Right forelimb (tissue), 1 donor: ENCODE results near the gene MXRA7.
"Not testable (repeated sequence)": the region's sequence is repeated elsewhere in the genome, so short reads cannot be mapped to it uniquely, and the experiment has no call there.

ENCODE experiments used
- DNase-seq: peaks from one replicate; pipeline ENCODE4 v3.0.0-alpha.2; 2018

Gene MXRA7

DNA sequence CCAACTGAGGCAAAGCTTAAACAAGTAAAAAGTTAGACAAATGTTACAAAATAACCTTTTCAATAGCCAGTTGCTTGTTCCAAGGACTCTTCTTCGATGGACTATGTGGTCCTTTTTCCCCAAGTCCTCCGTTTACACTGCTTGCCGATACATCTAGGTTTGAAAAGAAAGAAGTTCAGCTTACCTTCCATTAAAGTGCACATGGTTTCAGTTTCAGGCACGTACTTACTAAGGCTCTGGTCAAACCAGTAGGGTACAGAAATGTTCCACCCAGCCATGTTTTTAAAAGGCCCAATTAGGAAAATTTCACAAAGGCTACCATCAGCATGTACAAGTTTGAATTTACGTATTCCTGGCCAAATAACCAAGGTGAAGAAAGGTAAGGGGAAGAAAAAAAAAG, 24.2 kb upstream of the MXRA7 start:
- no peak for DNase-seq

DNA sequence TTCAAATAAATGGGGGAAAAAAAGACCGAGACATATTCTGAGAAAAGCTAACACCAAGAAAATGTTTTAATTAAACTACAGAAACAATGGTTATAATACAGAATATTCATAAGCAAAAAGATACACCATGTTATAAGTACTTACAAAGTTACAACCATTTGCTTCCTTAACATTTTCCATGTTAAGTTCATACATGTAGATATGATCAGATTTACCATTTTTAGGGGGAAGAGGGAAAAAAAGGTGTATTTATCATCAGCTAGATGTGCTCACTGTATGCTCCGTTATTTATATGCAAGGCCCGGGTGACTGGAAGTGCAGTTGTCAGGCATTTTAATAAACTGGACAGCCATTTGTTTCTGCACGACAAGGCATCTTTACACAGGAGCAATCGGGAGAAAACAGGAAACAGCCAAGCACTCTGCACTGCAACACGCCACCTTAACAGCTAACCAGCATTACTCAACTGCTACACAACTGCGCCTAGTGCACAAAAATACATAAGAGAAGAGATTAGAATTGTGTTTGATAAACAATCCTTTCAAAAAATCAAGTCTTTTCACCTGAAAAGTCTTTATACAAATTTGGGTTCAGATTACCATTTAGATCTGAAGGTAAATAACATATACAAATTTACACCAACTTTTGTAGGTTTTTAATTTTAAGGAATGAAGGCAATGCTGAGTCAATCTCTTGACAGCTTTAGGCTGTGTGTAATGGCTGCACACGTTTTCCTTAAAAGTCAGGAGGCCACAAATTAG, 23.5 kb upstream of the MXRA7 start:
- DNase-seq: no peak

GRCh38 chr17:76733618-76733957, 22.8 kb upstream of the MXRA7 start:
- no peak for DNase-seq

DNA sequence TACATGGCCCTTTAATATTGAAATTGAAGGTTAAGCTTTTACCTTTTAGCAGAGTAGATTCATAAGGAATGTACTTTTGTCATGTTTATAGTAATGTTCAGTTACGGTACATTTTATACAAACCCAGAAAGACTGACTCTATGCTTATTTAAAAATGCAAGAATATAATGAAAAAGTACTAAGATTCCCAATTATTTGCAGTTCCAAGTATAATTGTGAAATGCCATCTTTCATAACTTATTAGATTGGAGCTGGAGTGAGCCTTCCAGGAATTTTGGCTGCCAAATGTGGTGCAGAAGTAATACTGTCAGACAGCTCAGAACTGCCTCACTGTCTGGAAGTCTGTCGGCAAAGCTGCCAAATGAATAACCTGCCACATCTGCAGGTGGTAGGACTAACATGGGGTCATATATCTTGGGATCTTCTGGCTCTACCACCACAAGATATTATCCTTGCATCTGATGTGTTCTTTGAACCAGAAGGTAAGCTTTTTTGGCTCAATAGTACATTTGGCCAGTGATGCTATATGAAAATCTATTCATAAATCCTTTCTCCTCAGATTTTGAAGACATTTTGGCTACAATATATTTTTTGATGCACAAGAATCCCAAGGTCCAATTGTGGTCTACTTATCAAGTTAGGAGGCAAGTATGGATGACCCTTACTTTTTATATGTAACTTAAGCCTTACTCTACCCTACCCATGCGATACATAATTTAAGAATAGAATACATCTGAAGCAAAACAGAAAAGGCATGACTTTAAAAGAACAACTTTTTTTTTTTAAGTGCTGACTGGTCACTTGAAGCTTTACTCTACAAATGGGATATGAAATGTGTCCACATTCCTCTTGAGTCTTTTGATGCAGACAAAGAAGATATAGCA, 22.2 kb upstream of the MXRA7 start:
- no peak for DNase-seq

- DNase-seq: not testable (repeated sequence)
Observed at GRCh38 chr17:76731800-76732733, 21.3 kb upstream of the MXRA7 start.

GRCh38 chr17:76727745-76728456, 17.1 kb upstream of the MXRA7 start:
- DNase-seq: no peak

GRCh38 chr17:76726776-76727718, 16.3 kb upstream of the MXRA7 start, which contains the start of gene METTL23:
Gene METTL23, plus strand, starts transcription at chr17:76726839. Its CDS starts 2,872 bp downstream, at chr17:76729711.
- DNase-seq: peak; percentile 87

DNA sequence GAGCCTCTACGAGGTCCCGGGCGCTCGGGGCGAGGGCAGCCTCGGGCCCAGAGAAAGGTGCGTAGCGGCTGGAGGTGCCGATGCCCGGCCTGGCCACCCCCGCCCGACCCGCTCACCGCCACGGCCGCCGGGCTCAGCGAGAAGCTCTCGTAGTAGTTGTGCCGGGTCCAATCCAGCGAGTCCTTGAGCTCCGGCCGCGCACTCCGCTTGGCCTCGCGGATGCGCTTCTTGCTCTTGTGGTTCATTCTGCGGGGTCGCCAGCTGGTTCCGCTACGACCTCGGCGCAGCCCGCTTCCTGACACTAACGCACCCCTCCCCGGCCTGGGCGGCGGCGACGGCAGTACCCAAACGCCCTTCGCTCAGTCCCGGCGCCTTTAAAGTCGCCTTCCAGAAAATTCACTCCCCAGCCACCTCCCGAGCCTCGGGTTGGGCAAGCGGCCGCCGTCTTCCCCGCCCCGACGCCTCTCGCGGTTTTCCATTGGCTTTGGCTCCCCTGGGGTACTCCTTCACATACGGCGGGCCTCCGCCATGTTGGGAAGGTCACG, 15.5 kb upstream of the MXRA7 start, which contains the start of gene JMJD6:
JMJD6 (minus strand) TSS at position 376 of the 545 bp plus-strand sequence; CDS start at position 245, 131 bp downstream.
- DNase-seq: peak; percentile 99

DNA sequence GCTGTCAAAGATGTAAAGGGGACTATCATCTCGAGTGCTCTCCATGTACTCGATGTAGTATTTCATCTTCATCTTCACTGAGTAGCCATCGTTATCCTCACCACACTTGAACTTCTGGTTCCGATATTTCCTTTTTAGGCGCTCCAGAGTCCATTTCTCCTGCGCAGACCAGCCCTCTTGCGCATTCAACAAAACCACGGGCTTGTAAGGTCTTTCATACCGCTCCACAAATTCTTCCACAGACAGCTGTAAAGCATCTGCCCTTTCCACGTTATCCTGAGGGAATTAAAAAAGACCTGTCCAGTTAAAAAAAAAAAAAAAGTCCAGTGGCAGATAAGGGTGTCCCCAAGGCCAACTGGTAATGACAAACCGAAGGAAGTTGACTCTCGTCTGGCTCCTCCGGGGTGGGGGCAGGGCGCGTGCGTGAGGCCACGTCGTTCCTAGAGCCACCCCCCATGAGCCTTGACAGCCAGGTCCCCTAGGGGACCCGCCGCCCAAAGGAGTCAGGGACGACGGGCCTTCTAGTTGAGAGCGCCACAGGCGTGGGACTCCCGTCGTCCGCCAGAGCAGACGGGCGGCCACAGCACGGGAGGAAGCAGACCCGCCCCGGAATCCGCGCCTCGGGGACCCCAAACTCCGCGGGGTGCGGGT, 14.9 kb upstream of the MXRA7 start:
- no peak for DNase-seq

DNA sequence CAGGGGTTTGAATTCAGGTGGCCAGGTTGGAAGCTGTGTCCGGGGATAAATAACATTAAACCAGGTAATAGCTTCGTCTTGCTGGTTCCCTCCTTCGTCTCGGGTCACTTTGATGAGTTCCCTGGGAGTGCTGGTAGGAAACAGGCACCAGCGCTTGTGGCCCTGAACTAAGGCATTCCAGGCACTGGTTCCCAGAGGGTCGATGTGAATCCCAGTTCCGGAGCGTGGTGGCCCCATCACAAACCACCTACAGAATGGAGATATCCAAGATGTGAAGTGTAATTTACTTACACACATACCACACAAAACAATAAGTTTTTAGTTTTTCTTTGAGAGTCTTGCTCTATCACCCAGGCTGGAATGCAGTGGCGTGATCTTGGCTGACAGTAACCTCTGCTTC, 13.0 kb upstream of the MXRA7 start:
- DNase-seq: no peak

DNA sequence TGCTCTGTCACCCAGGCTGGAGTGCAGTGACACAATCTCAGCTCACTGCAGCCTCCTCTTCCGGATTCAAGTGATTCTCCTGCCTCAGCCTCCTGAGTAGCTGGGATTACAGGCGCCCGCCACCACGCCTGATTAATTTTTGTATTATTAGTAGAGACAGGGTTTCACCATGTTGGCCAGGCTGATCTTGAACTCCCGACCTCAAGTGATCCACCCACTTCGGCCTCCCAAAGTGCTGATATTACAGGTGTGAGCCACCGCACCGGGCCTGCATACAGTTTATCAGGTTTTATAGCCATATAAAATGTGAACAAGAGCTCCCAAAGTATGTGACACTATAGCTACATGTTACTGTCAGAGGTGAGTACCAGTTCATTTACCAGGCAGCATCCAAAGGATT, 12.2 kb upstream of the MXRA7 start:
- not testable (repeated sequence) for DNase-seq

DNA sequence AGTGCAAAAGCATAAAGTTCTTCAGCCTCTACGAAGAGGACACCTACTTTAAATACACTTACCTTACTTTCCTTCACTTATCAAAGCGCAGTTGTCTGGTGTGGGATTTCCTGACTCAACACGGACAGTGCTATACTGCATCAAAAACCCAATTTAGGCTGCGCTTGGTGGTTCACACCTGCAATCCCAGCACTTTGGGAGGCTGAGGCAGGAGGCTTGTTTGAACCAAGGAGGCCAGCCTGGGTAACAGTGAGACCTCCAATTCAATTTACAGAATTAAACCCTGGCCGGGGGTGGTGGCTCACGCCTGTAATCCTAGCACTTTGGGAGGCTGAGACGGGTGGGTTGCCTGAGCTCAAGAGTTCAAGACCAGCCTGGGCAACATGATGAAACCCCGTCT, 11.5 kb upstream of the MXRA7 start:
- DNase-seq: no peak

DNA sequence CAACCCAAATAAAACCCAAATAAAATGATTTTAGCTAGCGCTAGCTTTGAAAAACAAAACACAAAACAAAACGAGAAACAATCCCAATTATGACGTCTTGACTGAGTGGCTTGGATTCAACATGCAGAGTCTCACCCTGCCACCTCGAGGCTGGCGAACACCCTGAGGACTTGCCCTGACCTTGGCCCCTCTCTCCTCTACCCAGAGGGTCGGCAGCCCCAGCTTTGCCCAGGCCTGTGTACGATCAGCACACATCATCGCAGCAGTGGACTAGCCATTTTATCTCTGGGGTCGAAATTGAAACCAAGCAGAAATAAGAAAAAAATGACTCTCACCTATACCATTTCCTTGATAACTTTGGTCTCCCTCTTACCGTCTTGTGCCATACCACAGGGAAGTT, 10.7 kb upstream of the MXRA7 start:
- DNase-seq: no peak

- DNase-seq: no peak
Observed at GRCh38 chr17:76720941-76721340, 10.2 kb upstream of the MXRA7 start.

DNA sequence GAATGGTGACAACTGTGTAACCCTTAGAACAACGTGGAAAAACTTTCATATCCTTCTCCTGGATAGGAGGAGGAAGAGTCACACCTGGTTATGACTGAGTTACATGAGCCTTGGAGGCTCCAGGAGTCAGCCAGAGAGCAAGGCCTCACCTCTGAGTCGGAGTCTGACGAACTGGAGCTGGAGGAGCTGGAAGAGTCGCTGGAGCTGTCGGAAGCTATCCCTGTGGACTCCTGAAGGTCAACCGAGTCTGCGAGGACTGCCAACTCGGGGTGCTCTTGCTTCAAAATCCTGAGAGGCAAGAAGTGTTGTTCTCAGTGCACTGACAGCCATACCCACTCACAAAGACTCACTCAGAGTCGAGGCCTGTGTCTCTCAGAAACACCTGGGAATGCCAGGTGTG, 9.4 kb upstream of the MXRA7 start:
- no peak for DNase-seq

DNA sequence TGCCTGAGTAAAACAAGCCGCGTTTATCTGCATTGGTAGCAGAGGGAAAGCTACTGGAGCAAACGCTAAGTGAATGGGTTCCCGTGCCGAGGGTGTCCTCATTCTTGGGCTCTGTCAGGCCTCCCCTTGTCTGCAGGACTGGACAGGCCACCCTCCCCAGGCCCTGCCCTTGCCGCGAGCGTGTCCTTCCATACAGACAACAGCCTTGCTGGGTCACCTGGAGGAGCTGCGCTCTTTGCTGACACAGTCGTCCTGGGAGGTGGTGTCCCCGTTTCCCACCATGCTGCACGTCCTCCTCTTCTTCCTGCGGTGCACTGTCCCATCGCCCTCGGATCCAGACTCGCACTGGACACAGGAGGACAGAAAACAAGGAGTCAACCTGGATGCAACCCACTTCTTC, 7.8 kb upstream of the MXRA7 start:
- DNase-seq: no peak

- no peak for DNase-seq
Observed at GRCh38 chr17:76716839-76717215, 6.1 kb upstream of the MXRA7 start.

DNA sequence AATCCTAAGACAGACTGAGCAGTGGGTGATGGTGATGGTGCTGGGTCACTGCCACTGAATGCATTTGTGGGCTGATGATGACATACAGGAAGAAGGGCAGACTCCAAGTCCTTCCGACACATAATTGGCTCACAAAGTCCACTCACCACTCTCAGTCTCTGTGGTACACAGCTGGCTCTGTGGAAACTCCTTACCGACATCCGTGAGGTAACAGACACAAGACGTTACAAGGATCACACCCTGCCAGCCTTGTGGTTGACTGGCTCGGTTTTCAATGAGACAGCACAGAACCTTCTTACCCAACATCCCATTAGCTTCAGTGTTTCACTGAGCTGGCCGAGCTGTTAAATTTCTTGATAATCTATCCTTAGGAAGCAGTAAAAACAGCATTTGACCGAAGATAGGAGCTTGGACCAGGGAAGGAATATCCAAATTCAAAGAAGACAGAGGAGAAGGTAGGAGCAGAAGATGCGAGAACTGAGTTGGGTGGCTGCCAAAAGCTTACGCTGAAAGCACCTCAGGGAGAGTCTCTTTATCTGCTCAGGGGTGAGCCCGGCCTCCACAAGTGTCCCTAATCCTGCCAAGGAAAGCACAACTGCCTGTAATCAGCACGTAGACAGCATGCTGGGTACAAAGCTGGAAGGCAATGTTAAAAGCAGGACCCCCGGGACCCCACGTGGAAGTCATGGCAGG, 5.5 kb upstream of the MXRA7 start:
- DNase-seq: no peak

- DNase-seq: no peak
Observed at GRCh38 chr17:76715496-76715830, 4.7 kb upstream of the MXRA7 start.
